GM19193 (cell line): ENCODE data around the gene DNAJC3.

Source experiments
- POLR2A ChIP-seq: IDR thresholded peaks from 4 replicates; pipeline ENCODE4 v1.6.1; 2011; ENCODE audit not compliant: insufficient read depth, insufficient read length; ENCODE audit errors: extremely low read depth

Gene DNAJC3

GRCh38 chr13:95841894-95842293 lies 165.0 kb downstream of the DNAJC3 start:
- no peak for TF ChIP-seq POLR2A

GRCh38 chr13:95842898-95843297 lies 166.0 kb downstream of the DNAJC3 start:
- no peak for TF ChIP-seq POLR2A
